Body of pancreas (tissue), 4 donors: ENCODE results near the gene SIAH3. TPM values are rescaled to one million over a fixed set of nuclear protein-coding genes. Genes with fewer than 3 reads are reported as not detected.
A peak's percentile ranks its signal among the peaks of the same experiment; 100 is the strongest.

Experiments
- ATAC-seq: fragments of 150-250 bp; one replicate; pipeline ENCODE4 v1.9.1; 2016
- DNase-seq, 4 donors: peaks; one replicate each; pipeline ENCODE4 v3.0.0-alpha.2; 2019
- H3K27ac ChIP-seq, 4 donors: fragments of 200-600 bp; sonication (generic); 1 replicate in 3 of 4; 2 replicates in 1 of 4; pipeline versions ENCODE4 v1.5.1 to v1.6.1; 2016 to 2019; ENCODE audit warnings: mild to moderate bottlenecking in 1 of 4, mixed read lengths in 1 of 4, moderate library complexity in 1 of 4
- H3K27me3 ChIP-seq, 2 donors: fragments of 200-600 bp; sonication (generic); one replicate each; pipeline ENCODE4 v1.6.0; 2016; ENCODE audit warnings: mild to moderate bottlenecking in 1 of 2
- H3K36me3 ChIP-seq, 2 donors: fragments of 200-600 bp; sonication (generic); replicated peaks in 1 of 2; 2 replicates each; pipeline ENCODE4 v1.5.1; 2016; ENCODE audit warnings: low read depth in 2 of 2; ENCODE audit not compliant: insufficient read depth in 1 of 2
- H3K4me1 ChIP-seq: fragments of 200-600 bp; sonication (generic); one replicate; pipeline ENCODE4 v1.6.0; 2016
- H3K4me3 ChIP-seq, 2 donors: fragments of 200-600 bp; sonication (generic); 1 replicate in 1 of 2; 2 replicates in 1 of 2; pipeline ENCODE4 v1.5.1; 2016 to 2019
- H3K9me3 ChIP-seq, 3 donors: fragments of 200-600 bp; sonication (generic); 1 replicate in 2 of 3; 2 replicates in 1 of 3; pipeline ENCODE4 v1.5.1; 2016
- CTCF ChIP-seq, 7 experiments: fragments of 450-650 bp in 4 of 7; fragments of 200-600 bp in 3 of 7; sonication (generic) in 3 of 7; IDR thresholded peaks; one replicate each; pipeline ENCODE4 v1.5.1; 2016 to 2019; ENCODE audit warnings: antibody characterized with exemption in 7 of 7
- POLR2A ChIP-seq, 3 donors: fragments of 450-650 bp; IDR thresholded peaks; one replicate each; pipeline ENCODE4 v1.6.1; 2016; ENCODE audit warnings: antibody characterized with exemption in 3 of 3, mild to moderate bottlenecking in 2 of 3
- WGBS, 2 donors: methylation state at CpG; one replicate each; pipeline ENCODE4 v1.1.5; 2017; 5-methylcytosine and 5-hydroxymethylcytosine counted together
- intact Hi-C: fragments of 100-400 bp; cut with DNase I; formaldehyde crosslinking; loops from one replicate; pipeline ENCODE4 v1.15.1; 2023
- total RNA-seq, 2 donors: library from RNA; depleted of rRNA; stranded (reverse); fragments of >200 nt; gene quantifications; one replicate each; pipeline ENCODE4 v1.1.0, GENCODE V29; 2016

Gene SIAH3
- total RNA-seq, 2 donors from 2014 or later = under 0.01 TPM; not detected in 1

DNA sequence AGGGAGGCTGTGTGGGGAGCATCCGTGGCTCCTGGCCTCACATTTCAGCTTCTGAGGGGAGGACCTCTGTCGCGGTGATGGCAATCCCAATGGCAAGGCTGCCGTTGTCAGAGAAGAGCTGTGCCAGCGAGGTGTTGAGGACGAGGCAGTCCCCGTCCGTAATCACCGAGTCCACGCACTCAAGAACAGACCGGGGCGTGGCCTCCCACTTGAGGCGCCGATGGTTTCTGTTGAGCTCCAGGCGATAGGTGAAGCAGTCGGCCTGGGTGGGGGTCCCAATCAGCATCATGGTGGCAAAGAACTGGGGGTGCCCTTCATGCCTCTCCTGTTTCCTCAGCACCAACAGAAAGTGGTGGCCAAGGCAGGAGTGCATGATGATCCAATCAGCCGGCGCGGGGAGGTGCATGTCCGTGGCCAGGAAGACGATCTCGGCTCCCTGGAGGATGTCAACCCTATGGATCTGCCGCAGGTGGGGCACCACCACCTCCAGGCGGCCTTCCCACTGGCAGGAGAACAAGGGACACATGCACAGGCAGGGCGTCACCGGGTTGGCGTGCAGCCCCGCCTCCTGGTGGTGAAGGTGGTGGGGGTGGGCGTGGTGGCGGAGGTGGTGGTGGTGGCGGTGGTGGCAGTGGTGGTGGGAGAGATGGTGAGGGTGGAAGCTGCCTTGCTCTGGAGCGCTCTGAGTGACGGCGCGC is 68.1 kb downstream of the SIAH3 start:
- no peak overlapping the region for H3K27ac ChIP-seq
- intact Hi-C loops = no loop called here
- no peak overlapping the region for H3K4me3 ChIP-seq
- DNase-seq = no peak
- H3K4me1 ChIP-seq = peaks cover 32% of the 10 kb centered on the region
- ATAC-seq = no peak
- H3K36me3 ChIP-seq = no peaks in the 10 kb centered on the region
- TF ChIP-seq POLR2A (IDR thresholded peaks at IDR 0.05) (no peak), CTCF (IDR thresholded peaks at IDR 0.05) (no peak)
- WGBS, 2 donors = 95% methylated on average over 24 to 35 of the region's 35 CpGs
- no peaks in the 10 kb centered on the region for H3K9me3 ChIP-seq
- no peaks in the 10 kb centered on the region for H3K27me3 ChIP-seq

DNA sequence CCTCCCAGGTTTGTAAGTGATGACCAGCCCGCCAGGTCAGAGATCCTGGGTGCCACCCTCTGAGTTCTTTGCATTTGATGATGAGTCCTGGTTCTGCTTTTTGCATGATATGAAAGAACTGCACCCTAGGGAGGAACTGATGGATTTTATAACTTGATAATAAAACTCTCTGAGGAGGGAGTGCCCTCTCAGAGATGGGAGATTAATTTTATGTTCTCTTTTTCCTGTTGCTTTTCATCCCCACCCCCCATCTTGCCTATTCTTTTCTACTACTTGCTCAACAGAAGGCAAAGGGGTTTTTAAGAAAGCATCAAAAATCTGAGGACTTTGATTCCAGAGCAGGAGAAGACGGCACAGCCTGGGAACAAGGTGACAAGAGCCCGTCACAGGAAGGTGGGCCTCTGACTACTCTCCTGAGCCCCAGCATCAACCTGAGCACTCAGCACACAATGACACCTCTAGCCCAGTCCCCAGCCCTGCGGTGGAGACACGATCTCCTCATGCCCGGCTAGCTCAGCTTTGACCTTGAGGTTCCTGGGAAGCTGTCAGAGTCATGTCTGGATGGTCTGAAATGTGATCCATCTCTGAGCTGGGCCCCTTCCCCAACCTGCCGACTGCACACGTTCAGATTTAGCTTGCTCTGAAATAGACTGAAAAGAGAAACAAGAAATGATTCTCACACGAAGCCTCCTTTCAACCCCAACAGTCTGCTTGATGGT is 69.1 kb downstream of the SIAH3 start:
- no peak overlapping the region for H3K27ac ChIP-seq
- intact Hi-C loops = no loop called here
- H3K4me3 ChIP-seq = no peak overlapping the region
- DNase-seq (no peak), ATAC-seq (no peak)
- 51 to 60% methylated on average over 9 of the region's 9 CpGs for WGBS, 2 donors
- no peak for TF ChIP-seq CTCF (IDR thresholded peaks at IDR 0.05)
- H3K36me3 ChIP-seq = no peaks in the 10 kb centered on the region
- H3K4me1 ChIP-seq = peaks cover 32% of the 10 kb centered on the region
- no peaks in the 10 kb centered on the region for H3K27me3 ChIP-seq
- no peaks in the 10 kb centered on the region for H3K9me3 ChIP-seq

DNA sequence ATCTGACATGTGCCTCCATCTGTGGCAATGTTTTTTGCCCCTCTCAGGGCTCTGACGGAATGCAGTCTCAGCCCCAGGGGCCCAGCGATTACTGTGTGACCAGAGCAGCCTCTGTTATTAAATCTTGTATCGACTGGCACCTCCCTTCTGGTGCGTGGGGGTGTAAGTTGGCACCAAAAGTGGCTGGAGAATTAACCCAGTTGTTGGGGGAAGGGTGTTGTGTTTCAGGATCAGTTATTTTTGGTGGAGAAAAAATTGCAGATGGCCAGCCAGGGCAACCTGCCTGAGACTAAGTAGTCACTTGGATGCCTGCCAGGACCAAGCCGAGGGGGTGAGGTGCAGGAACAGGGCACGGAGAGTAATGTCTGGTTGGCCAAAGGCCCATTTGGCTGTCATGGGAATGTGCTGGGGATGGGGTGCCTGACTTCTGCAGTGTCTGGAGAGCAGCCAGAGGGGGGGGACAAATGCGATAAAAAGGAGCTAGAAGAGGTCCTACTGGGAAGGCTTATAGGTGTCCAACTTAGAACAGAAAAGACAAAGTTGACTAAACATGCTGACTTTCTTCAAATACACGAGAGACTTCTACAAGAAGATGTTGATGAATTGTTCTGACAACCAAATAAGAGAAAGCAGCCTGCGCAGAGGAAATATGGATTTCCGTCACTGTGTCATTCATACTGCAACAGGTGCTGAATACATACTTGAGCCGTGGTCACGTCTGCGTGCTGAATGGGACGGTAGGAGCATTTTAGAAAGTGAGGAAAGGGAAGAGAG is 69.8 kb downstream of the SIAH3 start:
- no peaks in the 10 kb centered on the region for H3K27me3 ChIP-seq
- H3K4me3 ChIP-seq = no peak overlapping the region
- peak; percentile 65 to 83 (median 72) for DNase-seq
- no peaks in the 10 kb centered on the region for H3K9me3 ChIP-seq
- TF ChIP-seq CTCF (IDR thresholded peaks at IDR 0.05) = no peak
- TF ChIP-seq POLR2A (IDR thresholded peaks at IDR 0.05) = no peak
- H3K4me1 ChIP-seq = peaks cover 27% of the 10 kb centered on the region
- no peaks in the 10 kb centered on the region for H3K36me3 ChIP-seq
- 27 to 45% methylated on average over 14 of the region's 14 CpGs for WGBS, 2 donors
- intact Hi-C loops = no loop called here
- peak; percentile 61 for ATAC-seq
- H3K27ac ChIP-seq = no peak overlapping the region

DNA sequence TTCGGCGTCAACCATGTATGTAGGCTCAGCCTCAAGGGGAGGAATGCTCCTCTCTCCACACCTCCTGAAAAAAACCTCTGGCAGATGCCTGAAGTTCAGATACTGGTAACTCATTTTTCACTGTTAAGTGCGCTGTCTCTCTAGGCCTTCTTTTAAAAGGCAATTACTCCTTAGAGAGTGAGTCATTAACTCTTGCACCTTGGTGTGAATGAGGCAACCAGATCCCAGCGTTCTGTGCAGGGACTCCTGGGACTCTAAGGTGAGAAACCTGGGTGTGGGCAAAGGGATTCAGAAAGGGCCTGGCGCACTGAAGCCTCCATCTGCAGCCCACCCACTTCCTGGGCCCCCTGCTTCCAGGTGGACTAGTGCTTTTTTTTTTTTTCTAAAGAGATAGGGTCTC is 71.7 kb downstream of the SIAH3 start:
- ATAC-seq (no peak), DNase-seq (no peak)
- no peaks in the 10 kb centered on the region for H3K36me3 ChIP-seq
- intact Hi-C loops = no loop called here
- no peak overlapping the region for H3K4me3 ChIP-seq
- TF ChIP-seq CTCF (IDR thresholded peaks at IDR 0.05) = no peak
- no peak for TF ChIP-seq POLR2A (IDR thresholded peaks at IDR 0.05)
- WGBS, 2 donors = 80 to 93% methylated on average over 5 of the region's 5 CpGs
- H3K4me1 ChIP-seq = peaks cover 12% of the 10 kb centered on the region
- no peaks in the 10 kb centered on the region for H3K27me3 ChIP-seq
- no peak overlapping the region for H3K27ac ChIP-seq
- no peaks in the 10 kb centered on the region for H3K9me3 ChIP-seq
